Left colon (tissue), 2 donors: Measurements from ENCODE around the gene DEFB108B. TPM values are rescaled to one million over a fixed set of nuclear protein-coding genes. Genes with fewer than 3 reads are reported as not detected.
"Not testable (repeated sequence)": the region's sequence is repeated elsewhere in the genome, so short reads cannot be mapped to it uniquely, and the experiment has no call there.

Experiments
- ATAC-seq: fragments of 200-7000 bp; cut with Tn5 transposase; one replicate; pipeline ENCODE4 v1.9.1; 2020; ENCODE audit warnings: mild to moderate bottlenecking, moderate library complexity
- DNase-seq, 2 donors: peaks; one replicate each; pipeline ENCODE4 v3.0.0-alpha.2; 2020
- intact Hi-C, 2 donors: fragments of 100-400 bp; cut with DNase I in 1 of 2; cut with micrococcal nuclease in 1 of 2; formaldehyde crosslinking; loops; one replicate each; pipeline versions ENCODE4 v1.11.2 to v1.14.0; 2022; cut with DNase I, micrococcal nuclease
- total RNA-seq, 2 donors: library from RNA; stranded (reverse); fragmentation: NEBNext Ultra II Directional; extraction: Animal tissue kit (Norgen Biotek cat#: 25700); gene quantifications; one replicate each; pipeline ENCODE4 v1.2.1, GENCODE V29; 2021
- donor health status: DM: no; HTN: no; CAD: no.
- donor health status: DM: yes; HTN: yes; CAD: no.

The DEFB108B gene
- total RNA-seq, 2 donors from 2014 or later = not detected

GRCh38 chr11:71804158-71804947 lies 28.6 kb upstream of the DEFB108B start:
- ATAC-seq, DNase-seq, intact Hi-C loops: not testable (repeated sequence)

GRCh38 chr11:71812529-71812928 lies 20.5 kb upstream of the DEFB108B start:
- DNase-seq, ATAC-seq, intact Hi-C loops: not testable (repeated sequence)

DNA sequence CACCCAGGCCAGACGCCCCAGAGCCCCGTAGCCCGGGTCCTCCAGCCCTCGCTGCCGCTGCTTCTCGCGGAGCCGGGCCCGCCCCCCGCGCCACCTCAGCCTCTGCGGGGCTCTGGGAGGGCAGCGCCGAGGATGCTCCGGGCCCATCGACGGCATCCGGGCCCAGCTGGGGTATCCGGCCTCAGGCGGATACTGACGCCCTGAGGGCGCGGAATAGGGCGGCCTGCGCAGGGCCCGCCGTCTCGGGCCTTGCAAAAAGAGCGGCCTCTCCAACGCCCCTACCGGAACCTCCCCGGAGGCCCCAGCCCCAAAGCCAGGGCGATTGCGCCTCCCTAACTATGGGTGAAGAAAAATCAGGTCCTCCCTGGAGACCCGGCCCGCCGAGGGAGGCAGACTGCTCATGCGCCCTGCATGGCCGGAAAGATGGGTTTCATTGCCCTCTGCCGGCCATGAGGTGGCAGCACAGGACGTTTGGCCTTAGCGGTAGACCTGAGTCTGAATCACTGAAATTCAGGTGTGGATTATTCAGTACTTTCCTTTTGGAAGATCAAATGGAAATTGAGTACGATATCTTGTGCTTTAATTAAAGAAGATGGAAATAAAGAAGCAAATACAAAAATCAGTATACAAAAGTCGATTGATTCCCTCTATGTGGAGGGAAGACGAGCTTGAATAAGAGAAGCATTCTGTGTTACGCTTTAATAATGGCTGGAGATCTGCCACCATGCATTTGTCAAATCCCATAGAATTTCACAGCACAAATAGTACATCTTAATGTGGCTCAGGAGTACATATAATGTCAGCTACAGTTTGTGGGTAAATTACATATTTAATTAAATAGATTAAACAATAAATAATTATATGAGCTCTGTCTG lies 19.3 kb upstream of the DEFB108B start:
- ATAC-seq (peak; percentile 44), DNase-seq (peak; percentile 59 to 79)

DNA sequence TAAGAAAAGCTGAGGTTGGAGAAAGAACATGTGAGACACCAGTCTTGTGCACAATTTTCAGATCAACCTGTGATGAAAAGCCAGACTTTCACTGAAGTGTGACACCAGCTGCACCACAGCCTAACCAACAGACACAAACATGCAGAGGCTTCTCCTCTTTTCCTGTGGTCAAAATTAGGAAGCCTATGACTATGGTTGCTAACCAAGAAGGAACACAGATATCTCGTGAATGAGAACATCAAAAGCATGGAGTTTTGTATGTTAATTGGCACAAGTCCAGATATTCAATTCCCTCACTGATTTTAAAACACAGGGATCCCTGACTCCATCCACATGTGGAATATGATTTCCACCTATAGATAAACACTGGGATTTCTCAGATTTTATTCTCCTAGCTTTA lies 11.5 kb upstream of the DEFB108B start:
- ATAC-seq, intact Hi-C loops, DNase-seq: not testable (repeated sequence)

More for the DNA sequence above, 19.3 kb upstream of the DEFB108B start:
- intact Hi-C loops = not testable (repeated sequence)

DNA sequence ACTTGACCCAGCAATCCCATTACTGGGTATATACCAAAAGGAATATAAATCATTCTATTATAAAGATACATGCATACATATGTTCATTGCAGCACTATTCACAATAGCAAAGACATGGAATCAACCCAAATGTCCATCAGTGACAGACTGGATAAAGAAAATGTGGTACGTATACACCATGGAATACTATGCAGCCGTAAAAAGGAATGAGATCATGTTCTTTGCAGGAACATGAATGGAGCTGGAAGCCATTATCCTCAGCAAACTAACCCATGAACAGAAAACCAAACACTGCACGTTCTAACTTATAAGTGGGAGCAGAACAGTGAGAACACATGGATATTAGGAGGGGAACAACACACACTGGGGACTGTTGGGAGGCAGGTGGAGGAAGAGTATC lies 3.8 kb upstream of the DEFB108B start:
- DNase-seq, ATAC-seq, intact Hi-C loops: not testable (repeated sequence)

DNA sequence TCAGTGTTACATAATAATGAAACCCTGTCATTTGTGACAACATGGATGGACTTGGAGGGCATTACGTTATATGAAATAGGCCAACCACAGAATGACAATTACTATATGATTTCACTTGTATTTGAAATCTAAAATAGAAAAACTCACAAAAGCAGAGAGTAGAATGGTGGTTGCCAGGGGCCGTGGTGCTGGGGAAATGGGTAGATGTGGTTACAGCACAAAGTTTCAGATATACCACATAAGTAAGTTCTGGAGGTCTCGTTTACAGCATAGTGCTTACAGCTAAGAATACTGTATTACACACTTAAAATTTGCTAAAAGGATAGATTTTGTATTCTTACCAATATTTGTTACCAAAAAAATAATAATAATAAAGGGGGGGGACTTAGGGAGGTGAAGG lies 3.3 kb upstream of the DEFB108B start:
- DNase-seq, ATAC-seq, intact Hi-C loops: not testable (repeated sequence)

- DNase-seq, intact Hi-C loops, ATAC-seq: not testable (repeated sequence)
Measured at GRCh38 chr11:71842720-71843119, 9.7 kb downstream of the DEFB108B start.

- intact Hi-C loops, DNase-seq, ATAC-seq: not testable (repeated sequence)
Measured at GRCh38 chr11:71843355-71843754, 10.4 kb downstream of the DEFB108B start.

- DNase-seq = no peak
- intact Hi-C loops = no loop called here
- no peak for ATAC-seq
Measured at GRCh38 chr11:71843858-71844257, 10.9 kb downstream of the DEFB108B start.

GRCh38 chr11:71853895-71854294 lies 20.9 kb downstream of the DEFB108B start:
- intact Hi-C loops, ATAC-seq: not testable (repeated sequence)

GRCh38 chr11:71855880-71856279 lies 22.9 kb downstream of the DEFB108B start:
- intact Hi-C loops, ATAC-seq, DNase-seq: not testable (repeated sequence)

More at GRCh38 chr11:71853895-71854294, 20.9 kb downstream of the DEFB108B start:
- DNase-seq = not testable (repeated sequence)

DNA sequence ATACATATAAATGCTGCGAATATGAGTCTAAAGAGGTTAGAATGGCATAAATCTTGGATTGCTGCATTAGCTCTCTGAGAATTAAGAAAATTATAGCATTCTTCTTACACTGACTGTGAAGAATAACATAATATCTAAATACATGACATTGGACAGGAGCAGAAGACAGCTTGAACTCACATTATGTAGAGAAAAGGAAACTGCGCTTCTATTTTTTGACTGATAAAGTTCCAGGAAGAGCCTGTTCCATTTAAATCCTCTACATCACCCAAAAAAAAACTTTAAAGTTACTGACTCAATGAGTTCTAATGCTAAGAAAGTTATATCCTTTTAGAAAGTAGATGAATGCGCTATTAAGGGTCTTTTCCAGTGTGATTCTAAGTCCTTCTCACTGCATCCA lies 27.8 kb downstream of the DEFB108B start:
- DNase-seq, ATAC-seq, intact Hi-C loops: not testable (repeated sequence)

DNA sequence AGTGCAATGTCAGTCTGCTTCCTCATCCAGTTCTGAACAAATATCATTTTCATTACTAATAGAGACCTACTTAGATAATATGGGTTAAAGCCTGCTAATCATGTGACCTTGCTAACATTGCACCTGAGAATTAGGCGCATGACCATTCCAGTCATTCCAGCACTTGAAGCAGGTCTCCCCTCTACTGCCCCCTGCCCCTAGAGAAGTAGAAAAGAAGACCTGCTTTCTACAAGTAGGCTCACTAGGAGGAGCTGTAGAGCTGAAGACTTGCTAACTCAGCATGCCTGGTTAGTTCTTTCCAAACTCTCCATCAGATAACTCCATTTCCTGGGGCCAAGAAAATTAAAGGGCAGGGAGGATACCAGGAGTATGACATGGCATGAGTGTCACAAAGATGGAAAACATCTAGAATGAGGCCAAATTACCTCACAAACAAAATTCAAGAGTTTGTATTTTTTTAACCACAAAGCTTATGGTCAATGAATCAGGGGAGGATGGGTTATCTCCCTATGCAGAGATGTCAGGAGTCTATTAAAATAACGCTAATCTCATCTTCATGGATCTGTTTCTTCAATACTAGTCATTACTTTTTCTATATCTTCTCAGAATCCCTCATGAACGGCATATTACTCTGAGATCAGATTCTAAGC lies 31.1 kb downstream of the DEFB108B start:
- peak; percentile 69 for ATAC-seq
- intact Hi-C loops, DNase-seq: not testable (repeated sequence)

DNA sequence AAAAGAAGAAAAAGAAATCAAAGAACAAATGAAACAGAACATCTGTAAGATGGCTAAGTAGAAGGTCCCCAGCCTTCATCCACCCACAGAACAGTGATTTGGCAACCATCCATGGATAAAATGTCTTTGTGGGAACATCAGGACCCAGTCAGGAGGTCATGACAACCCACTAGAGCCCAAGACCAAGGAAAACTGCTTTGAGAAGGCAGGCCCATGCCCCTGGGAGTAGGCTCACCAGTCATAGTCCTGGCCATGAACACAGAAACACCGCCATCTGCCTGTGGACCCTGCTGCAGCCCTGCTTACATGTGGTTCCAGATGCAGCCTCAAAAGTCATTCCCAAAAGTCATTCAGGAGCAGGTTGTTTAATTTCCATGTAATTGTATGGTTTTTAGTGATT lies 34.2 kb downstream of the DEFB108B start:
- DNase-seq, ATAC-seq, intact Hi-C loops: not testable (repeated sequence)

DNA sequence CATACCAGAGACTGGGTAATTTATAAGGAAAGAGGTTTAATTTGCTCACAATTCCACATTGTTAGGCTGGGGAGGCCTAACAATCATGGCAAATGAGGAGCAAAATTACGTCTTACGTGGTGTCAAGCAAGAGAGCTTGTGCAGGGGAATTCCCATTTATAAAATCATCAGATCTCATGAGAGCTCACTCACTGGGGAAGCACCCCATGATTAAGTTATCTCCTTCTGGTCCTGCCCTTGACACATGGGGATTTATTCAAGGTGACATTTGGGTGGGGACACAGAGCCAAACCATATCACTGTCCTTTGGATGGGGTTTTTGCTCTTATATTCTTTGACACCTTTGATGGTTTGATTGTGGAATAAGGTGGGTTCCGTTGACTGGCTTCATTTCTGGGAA lies 36.9 kb downstream of the DEFB108B start:
- intact Hi-C loops, ATAC-seq, DNase-seq: not testable (repeated sequence)

DNA sequence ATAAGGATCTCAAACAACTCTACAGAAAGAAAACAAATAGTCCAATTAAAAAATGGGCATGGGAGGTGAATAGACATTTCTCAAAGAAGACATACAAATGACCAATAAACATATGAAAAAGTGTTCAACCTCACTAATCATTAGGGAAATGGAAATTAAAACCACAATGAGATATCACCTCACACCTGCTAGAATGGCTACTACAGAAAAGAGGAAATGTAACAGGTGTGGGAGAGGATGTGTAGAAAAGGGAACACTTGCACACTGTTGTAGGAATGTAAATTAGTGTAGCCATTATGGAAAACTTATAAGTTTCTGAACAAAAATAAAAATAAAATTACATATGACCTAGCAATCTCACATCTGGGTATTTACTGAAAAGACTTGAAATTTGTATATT lies 37.7 kb downstream of the DEFB108B start:
- intact Hi-C loops, DNase-seq, ATAC-seq: not testable (repeated sequence)

DNA sequence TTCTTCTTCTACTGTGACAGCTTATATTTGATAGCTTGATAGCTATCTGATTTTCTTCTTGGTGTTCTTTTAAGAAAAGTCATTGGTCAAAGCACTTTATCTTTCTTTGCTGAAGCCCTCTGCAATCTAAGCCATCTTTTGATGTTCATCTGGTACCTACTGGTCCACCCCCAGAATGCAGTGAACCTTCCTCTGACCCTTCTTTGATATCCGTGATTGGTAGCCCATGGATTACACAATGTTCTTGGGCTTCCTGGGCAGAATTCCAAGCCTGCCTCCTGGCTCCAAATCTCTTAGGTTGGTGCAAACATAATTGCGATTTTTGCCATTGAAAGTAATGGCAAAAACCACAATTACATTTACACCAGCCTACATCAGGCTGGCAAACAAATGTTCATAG lies 43.3 kb downstream of the DEFB108B start:
- ATAC-seq, DNase-seq, intact Hi-C loops: not testable (repeated sequence)

DNA sequence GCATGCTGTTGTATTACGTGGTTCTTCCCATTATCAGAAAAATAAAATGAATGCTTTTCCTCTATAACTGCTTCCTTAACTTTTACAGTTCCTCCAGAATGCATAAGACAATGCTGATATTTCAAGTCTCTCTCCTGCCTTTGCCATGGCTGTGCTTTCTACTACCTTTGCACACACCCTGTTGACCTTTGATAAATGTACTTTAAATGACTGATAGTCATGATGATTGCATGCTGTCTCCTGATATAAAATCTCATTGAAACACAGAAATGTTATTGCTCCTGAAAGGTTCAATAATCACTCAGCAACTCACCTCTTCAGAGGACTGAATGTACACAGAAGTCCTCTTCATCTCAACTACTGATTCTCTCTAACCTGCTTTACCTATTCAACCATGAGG lies 45.1 kb downstream of the DEFB108B start, which contains the start of gene DEFB131B:
Gene DEFB131B (plus strand): TSS at position 395 of the 400 bp plus-strand sequence. CDS start 0 bp downstream, at position 395.
- peak; percentile 90 for ATAC-seq
- not testable (repeated sequence) for DNase-seq

More for the DNA sequence above, 45.1 kb downstream of the DEFB108B start, which contains the start of gene DEFB131B:
- intact Hi-C loops = not testable (repeated sequence)
